SJCRH30 (cell line): ENCODE measurements around the gene SLC38A4. TPM values are rescaled to one million over a fixed set of nuclear protein-coding genes. Genes with fewer than 3 reads are reported as not detected.

Experiments used
- DNase-seq, 2 experiments: peaks; one replicate each; pipeline ENCODE4 v3.0.0-alpha.2; 2015 to 2020
- H3K27ac ChIP-seq: fragments of 250-450 bp; sonication (Bioruptor Pico); 2 replicates; pipeline ENCODE4 v1.5.1; 2020; ENCODE audit warnings: mild to moderate bottlenecking, moderate library complexity
- H3K27me3 ChIP-seq: fragments of 250-450 bp; sonication (Bioruptor Pico); 2 replicates; pipeline ENCODE4 v1.5.1; 2020; ENCODE audit warnings: mild to moderate bottlenecking, moderate library complexity
- H3K36me3 ChIP-seq: fragments of 250-450 bp; sonication (Bioruptor Pico); 2 replicates; pipeline ENCODE4 v1.5.1; 2020; ENCODE audit warnings: mild to moderate bottlenecking, moderate library complexity
- H3K4me1 ChIP-seq: fragments of 250-450 bp; sonication (Bioruptor Pico); 2 replicates; pipeline ENCODE4 v1.5.1; 2020; ENCODE audit warnings: mild to moderate bottlenecking, moderate library complexity
- H3K4me3 ChIP-seq: fragments of 250-450 bp; sonication (Bioruptor Pico); 2 replicates; pipeline ENCODE4 v1.5.1; 2020; ENCODE audit warnings: mild to moderate bottlenecking, moderate library complexity
- H3K9me3 ChIP-seq: fragments of 250-450 bp; sonication (Bioruptor Pico); replicated peaks from 2 replicates; pipeline ENCODE4 v1.5.1; 2020; ENCODE audit warnings: mild to moderate bottlenecking, moderate library complexity
- total RNA-seq: library from RNA; depleted of rRNA; stranded (reverse); fragments of >200 nt; shearing (Covaris generic); gene quantifications from 2 replicates; pipeline ENCODE4 v1.2.3, GENCODE V29; 2014

The SLC38A4 gene
- total RNA-seq, 1 experiment from 2014 or later = 3.9 TPM

GRCh38 chr12:46800160-46800559 lies 25.6 kb downstream of the SLC38A4 start:
- DNase-seq = no peak
- H3K4me3 ChIP-seq = no peak overlapping the region
- H3K9me3 ChIP-seq = no peaks in the 10 kb centered on the region
- no peaks in the 10 kb centered on the region for H3K36me3 ChIP-seq
- H3K27ac ChIP-seq = no peak overlapping the region
- H3K4me1 ChIP-seq = no peaks in the 10 kb centered on the region
- H3K27me3 ChIP-seq = no peaks in the 10 kb centered on the region

- Histone ChIP-seq H3K4me3 (no peak overlapping the region), H3K27me3 (no peaks in the 10 kb centered on the region), H3K9me3 (0 out of 2 replicates have a peak, but pooled peaks cover 7% of the 10 kb centered on the region), H3K4me1 (no peaks in the 10 kb centered on the region), H3K27ac (no peak overlapping the region), H3K36me3 (no peaks in the 10 kb centered on the region)
- no peak for DNase-seq
Measured at GRCh38 chr12:46798648-46799047, 27.1 kb downstream of the SLC38A4 start.

GRCh38 chr12:46798056-46798455 lies 27.7 kb downstream of the SLC38A4 start:
- H3K36me3 ChIP-seq = no peaks in the 10 kb centered on the region
- 0 out of 2 replicates have a peak, but pooled peaks cover 8% of the 10 kb centered on the region for H3K9me3 ChIP-seq
- DNase-seq = no peak
- H3K27ac ChIP-seq = no peak overlapping the region
- H3K4me1 ChIP-seq = no peaks in the 10 kb centered on the region
- no peaks in the 10 kb centered on the region for H3K27me3 ChIP-seq
- H3K4me3 ChIP-seq = no peak overlapping the region

GRCh38 chr12:46795988-46796387 lies 29.8 kb downstream of the SLC38A4 start:
- Histone ChIP-seq H3K27ac (no peak overlapping the region), H3K27me3 (no peaks in the 10 kb centered on the region), H3K36me3 (no peaks in the 10 kb centered on the region), H3K9me3 (0 out of 2 replicates have a peak, but pooled peaks cover 13% of the 10 kb centered on the region), H3K4me3 (no peak overlapping the region), H3K4me1 (no peaks in the 10 kb centered on the region)
- DNase-seq = no peak

- no peak for DNase-seq
- H3K27me3 ChIP-seq = no peaks in the 10 kb centered on the region
- H3K4me3 ChIP-seq = no peak overlapping the region
- H3K4me1 ChIP-seq = no peaks in the 10 kb centered on the region
- no peak overlapping the region for H3K27ac ChIP-seq
- H3K36me3 ChIP-seq = no peaks in the 10 kb centered on the region
- H3K9me3 ChIP-seq = 0 out of 2 replicates have a peak, but pooled peaks cover 13% of the 10 kb centered on the region
Measured at GRCh38 chr12:46794593-46795190, 31.1 kb downstream of the SLC38A4 start.

- Histone ChIP-seq H3K4me1 (peaks cover 9% of the 10 kb centered on the region), H3K27me3 (no peaks in the 10 kb centered on the region), H3K36me3 (no peaks in the 10 kb centered on the region; the same call in 1 of the 2 replicates), H3K4me3 (no peak overlapping the region), H3K9me3 (0 out of 2 replicates have a peak, but pooled peaks cover 13% of the 10 kb centered on the region), H3K27ac (no peak overlapping the region)
- no peak for DNase-seq
Measured at GRCh38 chr12:46792925-46793324, 32.9 kb downstream of the SLC38A4 start.

- H3K9me3 ChIP-seq = 0 out of 2 replicates have a peak, but pooled peaks cover 13% of the 10 kb centered on the region
- H3K36me3 ChIP-seq = no peaks in the 10 kb centered on the region; the same call in 1 of the 2 replicates
- peaks cover 36% of the 10 kb centered on the region for H3K4me1 ChIP-seq
- H3K27me3 ChIP-seq = no peaks in the 10 kb centered on the region
- H3K4me3 ChIP-seq = no peak overlapping the region
- H3K27ac ChIP-seq = no peak overlapping the region
- no peak for DNase-seq
Measured at GRCh38 chr12:46790066-46790465, 35.7 kb downstream of the SLC38A4 start.

GRCh38 chr12:46788072-46788887 lies 37.5 kb downstream of the SLC38A4 start:
- Histone ChIP-seq H3K36me3 (no peaks in the 10 kb centered on the region; the same call in 1 of the 2 replicates), H3K9me3 (0 out of 2 replicates have a peak, but pooled peaks cover 6% of the 10 kb centered on the region), H3K27me3 (no peaks in the 10 kb centered on the region), H3K27ac (peak overlapping the region; percentile 64), H3K4me1 (peaks cover 48% of the 10 kb centered on the region), H3K4me3 (no peak overlapping the region)
- DNase-seq = peak in 1 of 2 experiments; percentile 29

GRCh38 chr12:46787496-46788055 lies 38.2 kb downstream of the SLC38A4 start:
- Histone ChIP-seq H3K4me1 (peaks cover 48% of the 10 kb centered on the region), H3K4me3 (no peak overlapping the region), H3K9me3 (0 out of 2 replicates have a peak, but pooled peaks cover 3% of the 10 kb centered on the region), H3K27ac (peak overlapping the region; percentile 64), H3K27me3 (no peaks in the 10 kb centered on the region), H3K36me3 (no peaks in the 10 kb centered on the region; the same call in 1 of the 2 replicates)
- no peak for DNase-seq

GRCh38 chr12:46786774-46787173 lies 39.0 kb downstream of the SLC38A4 start:
- no peaks in the 10 kb centered on the region for H3K9me3 ChIP-seq
- peak overlapping the region; percentile 64 for H3K27ac ChIP-seq
- no peaks in the 10 kb centered on the region; the same call in 1 of the 2 replicates for H3K36me3 ChIP-seq
- H3K4me3 ChIP-seq = no peak overlapping the region
- DNase-seq = peak; percentile 80 to 81
- no peaks in the 10 kb centered on the region for H3K27me3 ChIP-seq
- peaks cover 48% of the 10 kb centered on the region for H3K4me1 ChIP-seq

GRCh38 chr12:46785382-46785781 lies 40.4 kb downstream of the SLC38A4 start:
- peak overlapping the region; percentile 4; the same call in 1 of the 2 replicates for H3K27ac ChIP-seq
- H3K4me3 ChIP-seq = no peak overlapping the region
- H3K9me3 ChIP-seq = no peaks in the 10 kb centered on the region
- peak in 1 of 2 experiments; percentile 9 for DNase-seq
- no peaks in the 10 kb centered on the region; the same call in 1 of the 2 replicates for H3K36me3 ChIP-seq
- peaks cover 48% of the 10 kb centered on the region for H3K4me1 ChIP-seq
- H3K27me3 ChIP-seq = no peaks in the 10 kb centered on the region

- H3K27me3 ChIP-seq = no peaks in the 10 kb centered on the region
- no peak for DNase-seq
- no peaks in the 10 kb centered on the region; the same call in 1 of the 2 replicates for H3K36me3 ChIP-seq
- H3K9me3 ChIP-seq = no peaks in the 10 kb centered on the region
- no peak overlapping the region for H3K4me3 ChIP-seq
- H3K4me1 ChIP-seq = peaks cover 48% of the 10 kb centered on the region
- no peak overlapping the region for H3K27ac ChIP-seq
Measured at GRCh38 chr12:46783871-46784270, 41.9 kb downstream of the SLC38A4 start.

GRCh38 chr12:46779879-46780278 lies 45.9 kb downstream of the SLC38A4 start:
- Histone ChIP-seq H3K27ac (no peak overlapping the region), H3K27me3 (no peaks in the 10 kb centered on the region), H3K9me3 (peaks cover 3% of the 10 kb centered on the region; the same call in 1 of the 2 replicates), H3K4me1 (peaks cover 16% of the 10 kb centered on the region), H3K36me3 (no peaks in the 10 kb centered on the region; the same call in 1 of the 2 replicates), H3K4me3 (no peak overlapping the region)
- DNase-seq = no peak

GRCh38 chr12:46779063-46779462 lies 46.7 kb downstream of the SLC38A4 start:
- no peak for DNase-seq
- Histone ChIP-seq H3K9me3 (peaks cover 3% of the 10 kb centered on the region; the same call in 1 of the 2 replicates), H3K4me3 (no peak overlapping the region), H3K4me1 (peaks cover 16% of the 10 kb centered on the region), H3K36me3 (no peaks in the 10 kb centered on the region; the same call in 1 of the 2 replicates), H3K27ac (no peak overlapping the region), H3K27me3 (no peaks in the 10 kb centered on the region)
